ENCODE results near the gene EED.
A peak's percentile ranks its signal among the peaks of the same experiment; 100 is the strongest.

Gene EED

DNA sequence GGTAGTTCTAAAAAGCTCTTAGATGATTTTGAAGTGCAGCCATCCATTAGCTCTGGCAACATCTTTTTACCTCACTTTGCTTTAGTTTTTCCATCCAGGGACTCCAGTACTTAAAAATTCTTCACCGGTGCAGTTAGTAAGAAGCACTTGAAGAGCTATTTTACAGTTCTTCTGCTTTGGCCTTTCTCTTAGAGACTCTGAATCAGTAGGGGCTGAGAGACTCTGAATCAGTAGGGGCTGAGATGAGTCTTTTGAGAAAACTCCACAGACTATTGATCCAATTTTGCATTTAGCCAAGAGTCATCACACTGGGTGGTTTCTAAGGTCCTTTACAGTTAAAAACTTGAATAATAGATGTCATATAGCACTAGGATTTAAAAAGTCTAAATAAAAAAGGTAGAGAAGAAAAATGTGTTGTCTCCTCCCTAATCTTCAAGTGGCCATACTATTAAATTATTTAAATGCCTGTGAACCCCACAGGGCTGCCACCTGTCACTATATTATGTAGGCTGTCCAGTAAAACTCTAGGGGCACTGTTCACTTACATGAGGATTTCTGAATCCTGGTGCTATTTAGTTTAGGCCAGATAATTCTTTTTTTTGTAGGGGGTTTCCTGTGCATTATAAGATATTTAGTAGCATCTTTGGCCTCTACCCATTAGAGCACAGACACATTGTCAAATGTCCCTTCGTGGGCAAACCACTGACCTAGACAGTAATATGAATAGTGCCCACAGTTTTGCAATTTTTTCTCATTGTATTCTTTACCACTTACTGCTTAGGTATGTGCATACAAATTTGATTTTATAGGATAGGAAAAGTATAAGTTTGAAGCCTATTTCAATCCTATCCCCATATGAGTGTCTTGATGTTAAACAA lies 31.2 kb downstream of the EED start:
- TF ChIP-seq, protein P1, sequence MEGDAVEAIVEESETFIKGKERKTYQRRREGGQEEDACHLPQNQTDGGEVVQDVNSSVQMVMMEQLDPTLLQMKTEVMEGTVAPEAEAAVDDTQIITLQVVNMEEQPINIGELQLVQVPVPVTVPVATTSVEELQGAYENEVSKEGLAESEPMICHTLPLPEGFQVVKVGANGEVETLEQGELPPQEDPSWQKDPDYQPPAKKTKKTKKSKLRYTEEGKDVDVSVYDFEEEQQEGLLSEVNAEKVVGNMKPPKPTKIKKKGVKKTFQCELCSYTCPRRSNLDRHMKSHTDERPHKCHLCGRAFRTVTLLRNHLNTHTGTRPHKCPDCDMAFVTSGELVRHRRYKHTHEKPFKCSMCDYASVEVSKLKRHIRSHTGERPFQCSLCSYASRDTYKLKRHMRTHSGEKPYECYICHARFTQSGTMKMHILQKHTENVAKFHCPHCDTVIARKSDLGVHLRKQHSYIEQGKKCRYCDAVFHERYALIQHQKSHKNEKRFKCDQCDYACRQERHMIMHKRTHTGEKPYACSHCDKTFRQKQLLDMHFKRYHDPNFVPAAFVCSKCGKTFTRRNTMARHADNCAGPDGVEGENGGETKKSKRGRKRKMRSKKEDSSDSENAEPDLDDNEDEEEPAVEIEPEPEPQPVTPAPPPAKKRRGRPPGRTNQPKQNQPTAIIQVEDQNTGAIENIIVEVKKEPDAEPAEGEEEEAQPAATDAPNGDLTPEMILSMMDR (IDR thresholded peaks at IDR 0.05): 0 out of 2 replicates have a peak, but pooled peaks have one; percentile 19

DNA sequence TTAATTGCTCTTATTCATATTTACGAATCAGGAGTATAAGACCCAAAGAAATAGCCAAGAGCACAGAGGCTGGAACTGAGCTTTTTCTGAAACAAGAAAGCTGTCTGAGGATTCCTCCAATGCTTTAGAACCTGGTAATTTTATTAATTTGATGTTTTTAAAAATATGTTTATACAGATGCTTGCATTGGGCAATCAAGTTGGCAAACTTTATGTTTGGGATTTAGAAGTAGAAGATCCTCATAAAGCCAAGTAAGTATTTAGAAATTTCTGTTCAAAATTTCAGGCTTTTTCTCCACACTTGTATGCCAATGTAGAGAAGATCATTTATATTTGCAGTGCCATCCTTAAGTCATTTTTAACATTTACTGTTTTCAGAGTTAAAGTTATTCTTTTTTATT lies 33.2 kb downstream of the EED start:
- TF ChIP-seq, protein P1 (IDR thresholded peaks at IDR 0.05): no peak

DNA sequence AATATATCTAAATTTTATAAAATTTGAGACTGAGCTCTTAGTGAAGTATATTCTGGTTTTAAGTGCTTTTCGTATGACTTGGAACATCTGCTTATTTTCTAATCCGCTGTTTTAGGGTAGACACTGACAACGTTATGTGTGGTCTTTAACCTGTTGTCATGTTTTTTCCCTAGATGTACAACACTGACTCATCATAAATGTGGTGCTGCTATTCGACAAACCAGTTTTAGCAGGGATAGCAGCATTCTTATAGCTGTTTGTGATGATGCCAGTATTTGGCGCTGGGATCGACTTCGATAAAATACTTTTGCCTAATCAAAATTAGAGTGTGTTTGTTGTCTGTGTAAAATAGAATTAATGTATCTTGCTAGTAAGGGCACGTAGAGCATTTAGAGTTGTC lies 33.7 kb downstream of the EED start:
- TF ChIP-seq, protein P1 (IDR thresholded peaks at IDR 0.05): no peak

DNA sequence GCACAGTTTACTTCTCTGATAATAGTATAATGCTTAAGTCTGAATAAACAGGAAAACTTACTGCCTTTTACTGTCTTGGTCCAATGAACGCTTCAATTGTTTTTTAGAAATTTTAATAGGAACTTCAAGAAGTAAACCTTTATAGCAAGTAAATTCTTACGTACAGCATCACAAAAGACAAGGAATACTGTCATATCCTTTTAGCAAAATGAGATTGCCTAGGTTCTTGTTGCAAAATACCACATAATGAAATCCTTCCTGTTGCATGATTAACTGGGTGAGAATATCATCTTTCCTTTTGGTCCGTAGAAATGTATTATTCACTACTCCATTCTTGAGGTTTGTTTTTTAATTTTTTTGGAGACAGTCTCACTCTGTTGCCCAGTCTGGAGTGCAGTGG lies 35.2 kb downstream of the EED start:
- TF ChIP-seq, protein P1 (IDR thresholded peaks at IDR 0.05): no peak

DNA sequence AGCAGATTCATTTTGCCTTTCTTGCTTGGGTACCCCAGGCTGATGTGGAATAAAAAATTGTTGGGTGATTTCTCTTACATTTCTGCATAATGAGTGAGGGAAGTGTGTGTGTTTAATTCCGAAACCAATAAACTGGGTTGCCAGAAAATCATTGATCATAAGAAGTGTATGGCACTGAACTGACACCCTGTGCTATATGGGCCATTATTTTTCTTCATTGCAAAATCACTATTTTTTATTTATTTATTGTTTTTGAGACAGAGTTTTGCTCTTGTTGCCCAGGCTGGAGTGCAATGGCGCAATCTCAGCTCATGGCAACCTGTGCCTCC lies 42.9 kb downstream of the EED start:
- TF ChIP-seq, protein P1 (IDR thresholded peaks at IDR 0.05): no peak

DNA sequence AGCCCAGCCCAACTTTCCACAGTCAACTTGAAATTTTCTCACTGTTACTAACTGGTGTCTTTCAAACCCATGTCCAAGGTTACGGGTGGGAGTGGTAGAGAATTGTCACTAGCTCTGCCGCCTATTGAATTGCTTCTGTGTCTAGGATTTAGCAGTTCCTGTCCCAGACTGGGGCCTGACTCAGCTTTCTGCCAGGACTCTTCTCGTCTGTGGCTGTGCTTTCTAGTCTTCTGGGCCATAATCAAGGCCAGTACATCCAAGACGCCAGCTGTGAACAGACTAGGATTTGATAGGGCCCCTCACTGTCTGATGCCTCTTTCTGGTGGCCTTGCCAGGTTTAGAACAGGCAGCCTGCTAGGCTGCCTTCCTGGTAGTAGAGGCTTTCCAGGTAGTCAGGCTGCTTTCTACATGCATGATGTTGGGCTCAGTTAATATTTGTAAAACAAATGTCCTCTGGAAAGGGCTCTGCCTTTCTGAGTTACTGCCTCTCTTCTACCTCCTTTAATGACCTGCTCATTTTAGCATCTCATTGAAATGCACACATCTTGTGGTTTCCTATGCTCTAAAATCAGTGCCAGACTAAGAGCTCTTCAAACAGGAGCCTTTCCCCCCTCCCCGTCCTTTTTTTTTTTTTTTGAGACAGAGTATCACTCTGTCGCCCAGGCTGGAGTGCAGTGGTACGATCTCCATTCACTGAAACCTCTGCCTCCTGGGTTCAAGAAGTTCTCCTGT lies 44.4 kb downstream of the EED start:
- TF ChIP-seq, protein P1 (IDR thresholded peaks at IDR 0.05): no peak

DNA sequence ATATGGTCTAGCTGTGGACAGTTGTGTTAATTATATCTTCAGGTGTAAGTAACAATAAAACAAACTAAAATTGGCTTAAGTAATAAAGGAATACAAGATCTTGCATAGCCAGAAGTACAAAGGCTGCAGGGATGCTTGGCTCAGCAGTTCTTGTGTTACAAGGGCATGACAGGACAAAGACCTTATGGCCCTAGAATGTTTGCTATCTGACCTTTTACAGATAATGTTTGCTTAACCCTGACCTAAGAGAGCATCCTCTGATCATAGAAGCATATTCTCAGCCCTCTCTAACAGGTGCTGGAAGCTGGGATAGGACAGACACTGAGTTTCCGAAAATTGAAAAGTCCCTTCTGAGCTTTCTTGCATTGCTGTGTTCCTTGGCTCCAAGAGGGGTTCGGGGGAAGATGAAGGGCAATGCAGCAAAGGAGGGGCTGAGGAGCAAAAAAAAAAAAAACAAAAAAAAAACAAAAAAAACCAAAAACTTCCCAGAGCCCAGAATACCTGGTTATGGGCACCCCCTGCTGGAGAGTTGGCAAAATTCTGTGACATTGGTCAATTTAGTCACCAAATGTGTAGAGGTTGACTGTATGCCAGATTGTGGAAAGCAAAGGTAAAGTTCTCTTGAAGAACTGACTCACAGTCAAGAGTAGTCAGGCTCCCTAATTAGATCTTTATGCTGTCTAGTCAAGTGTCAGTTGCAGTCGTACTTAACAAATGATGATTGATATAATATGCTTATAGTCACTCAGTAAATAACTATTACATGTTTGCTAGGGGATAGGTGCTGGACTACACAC lies 47.1 kb downstream of the EED start:
- TF ChIP-seq, protein P1 (IDR thresholded peaks at IDR 0.05): peak; percentile 73
